ENCODE data around the gene GLI1.
"Not testable (repeated sequence)": the region's sequence is repeated elsewhere in the genome, so short reads cannot be mapped to it uniquely, and the experiment has no call there.

Gene GLI1

GRCh38 chr12:57502311-57502969, 42.9 kb downstream of the GLI1 start:
- not testable (repeated sequence) for DNase-seq

DNA sequence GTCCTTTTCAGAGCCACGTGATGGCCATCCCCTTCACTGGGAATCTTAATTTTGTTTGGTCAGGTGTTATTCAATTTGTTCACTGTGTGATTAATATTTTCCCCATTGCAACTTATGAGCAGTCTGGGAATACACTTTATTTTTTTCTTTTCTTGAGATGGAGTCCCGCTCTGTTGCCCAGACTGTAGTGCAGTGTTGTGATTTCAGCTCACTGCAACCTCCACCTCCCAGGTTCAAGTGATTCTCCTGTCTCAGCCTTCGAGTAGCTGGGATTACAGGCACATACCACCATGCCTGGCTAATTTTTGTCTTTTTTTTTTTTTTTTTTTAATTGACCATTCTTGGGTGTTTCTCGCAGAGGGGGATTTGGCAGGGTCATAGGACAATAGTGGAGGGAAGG, 47.0 kb downstream of the GLI1 start:
- DNase-seq, result not testable (repeated sequence)

- not testable (repeated sequence) for DNase-seq
These were observed 48.2 kb downstream of the GLI1 start for GRCh38 chr12:57507796-57508195.

- DNase-seq, result no peak
These were observed 51.6 kb downstream of the GLI1 start for GRCh38 chr12:57511161-57511560.

DNA sequence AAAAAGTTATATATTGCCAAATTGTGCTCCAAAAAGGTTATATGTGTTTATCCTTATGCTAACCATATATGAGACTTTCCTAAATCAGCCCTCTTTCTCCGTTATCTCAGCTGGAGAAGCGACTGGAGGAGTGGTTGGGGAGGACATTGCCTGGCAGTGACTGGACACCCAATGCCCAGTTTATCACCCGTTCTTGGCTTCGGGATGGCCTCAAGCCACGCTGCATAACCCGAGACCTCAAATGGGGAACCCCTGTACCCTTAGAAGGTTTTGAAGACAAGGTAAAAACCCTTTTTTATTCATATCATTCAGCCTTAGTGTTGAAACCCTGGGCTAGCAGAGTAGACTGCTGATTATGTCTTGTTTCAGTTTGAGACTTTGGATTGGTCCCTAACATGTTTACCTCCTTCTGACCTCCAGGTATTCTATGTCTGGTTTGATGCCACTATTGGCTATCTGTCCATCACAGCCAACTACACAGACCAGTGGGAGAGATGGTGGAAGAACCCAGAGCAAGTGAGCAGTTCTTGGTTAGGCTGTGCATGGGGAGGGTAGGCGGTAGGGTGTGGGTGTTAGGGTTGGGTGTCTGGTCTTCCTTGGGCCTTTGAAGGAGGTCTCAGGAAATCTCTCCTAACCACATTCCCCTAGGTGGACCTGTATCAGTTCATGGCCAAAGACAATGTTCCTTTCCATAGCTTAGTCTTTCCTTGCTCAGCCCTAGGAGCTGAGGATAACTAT, 52.2 kb downstream of the GLI1 start:
- DNase-seq, result no peak

GRCh38 chr12:57512665-57513064, 53.1 kb downstream of the GLI1 start:
- no peak for DNase-seq

GRCh38 chr12:57513266-57513665, 53.7 kb downstream of the GLI1 start:
- no peak for DNase-seq

GRCh38 chr12:57513677-57514076, 54.1 kb downstream of the GLI1 start:
- not testable (repeated sequence) for DNase-seq

GRCh38 chr12:57514246-57514645, 54.7 kb downstream of the GLI1 start:
- DNase-seq, result not testable (repeated sequence)

DNA sequence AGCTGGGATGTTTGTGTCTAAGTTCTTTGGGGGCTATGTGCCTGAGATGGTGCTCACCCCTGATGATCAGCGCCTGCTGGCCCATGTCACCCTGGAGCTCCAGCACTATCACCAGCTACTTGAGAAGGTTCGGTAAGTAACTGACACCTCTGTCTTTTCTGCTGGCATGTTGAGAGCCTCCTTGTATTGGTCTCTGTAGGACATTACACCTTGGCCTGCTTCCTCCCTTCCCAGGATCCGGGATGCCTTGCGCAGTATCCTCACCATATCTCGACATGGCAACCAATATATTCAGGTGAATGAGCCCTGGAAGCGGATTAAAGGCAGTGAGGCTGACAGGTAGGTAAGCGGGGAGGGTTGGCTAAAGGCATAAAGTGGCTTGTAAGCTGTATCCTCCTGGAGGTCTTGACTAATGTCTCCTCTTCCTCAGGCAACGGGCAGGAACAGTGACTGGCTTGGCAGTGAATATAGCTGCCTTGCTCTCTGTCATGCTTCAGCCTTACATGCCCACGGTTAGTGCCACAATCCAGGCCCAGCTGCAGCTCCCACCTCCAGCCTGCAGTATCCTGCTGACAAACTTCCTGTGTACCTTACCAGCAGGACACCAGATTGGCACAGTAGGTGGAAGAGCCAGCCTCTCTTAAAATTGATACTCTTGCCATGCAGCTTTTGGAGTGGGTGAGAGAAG, 55.3 kb downstream of the GLI1 start:
- DNase-seq, result no peak

- no peak for DNase-seq
These were observed 55.9 kb downstream of the GLI1 start for GRCh38 chr12:57515408-57515933.

DNA sequence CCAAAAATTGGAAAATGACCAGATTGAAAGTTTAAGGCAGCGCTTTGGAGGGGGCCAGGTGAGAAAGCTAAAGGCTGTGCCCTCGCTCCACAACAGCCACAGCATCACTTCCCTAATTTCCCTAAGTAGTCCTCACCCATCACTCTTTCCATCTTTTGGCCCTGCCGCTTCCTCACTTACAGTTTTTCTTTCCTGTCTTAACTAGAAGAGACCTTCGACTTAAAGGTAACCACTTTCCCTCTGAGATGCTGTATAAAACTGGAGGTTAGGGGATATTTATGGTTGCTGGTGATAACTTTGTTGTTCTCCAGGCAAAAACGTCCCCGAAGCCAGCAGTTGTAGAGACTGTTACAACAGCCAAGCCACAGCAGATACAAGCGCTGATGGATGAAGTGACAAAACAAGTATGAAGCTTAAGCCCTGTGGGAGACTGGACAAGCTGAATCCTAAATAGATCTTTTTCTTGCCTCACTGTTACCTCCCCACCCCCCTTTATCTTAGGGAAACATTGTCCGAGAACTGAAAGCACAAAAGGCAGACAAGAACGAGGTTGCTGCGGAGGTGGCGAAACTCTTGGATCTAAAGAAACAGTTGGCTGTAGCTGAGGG, 56.5 kb downstream of the GLI1 start:
- no peak for DNase-seq

- DNase-seq, result no peak
These were observed 57.1 kb downstream of the GLI1 start for GRCh38 chr12:57516617-57517153.

- no peak for DNase-seq
These were observed 57.6 kb downstream of the GLI1 start for GRCh38 chr12:57517187-57517586.

GRCh38 chr12:57517718-57518117, 58.1 kb downstream of the GLI1 start:
- not testable (repeated sequence) for DNase-seq

GRCh38 chr12:57518176-57518919, 58.8 kb downstream of the GLI1 start:
- no peak for DNase-seq

- no peak for DNase-seq
These were observed 59.6 kb downstream of the GLI1 start for GRCh38 chr12:57518920-57519795.

DNA sequence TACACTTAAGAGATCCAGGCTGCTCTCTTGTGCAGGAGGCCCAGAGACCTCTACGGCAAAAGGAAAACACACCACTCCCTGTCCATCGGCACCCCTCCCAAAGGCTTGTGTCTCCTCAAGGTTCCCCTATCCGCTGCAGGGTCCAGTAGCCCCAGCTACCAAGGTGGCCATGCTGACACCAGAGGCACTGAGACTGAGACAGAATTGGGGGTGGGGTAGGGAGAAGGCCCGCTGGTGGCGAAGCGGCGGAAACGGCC, 60.1 kb downstream of the GLI1 start:
- no peak for DNase-seq

- DNase-seq, result peak; percentile 98
These were observed 60.7 kb downstream of the GLI1 start, which contains the start of gene DDIT3 for GRCh38 chr12:57520053-57520818. TSS of gene DDIT3 (minus strand) at chr12:57520514. CDS start at chr12:57517406, 3,108 bp downstream.

DNA sequence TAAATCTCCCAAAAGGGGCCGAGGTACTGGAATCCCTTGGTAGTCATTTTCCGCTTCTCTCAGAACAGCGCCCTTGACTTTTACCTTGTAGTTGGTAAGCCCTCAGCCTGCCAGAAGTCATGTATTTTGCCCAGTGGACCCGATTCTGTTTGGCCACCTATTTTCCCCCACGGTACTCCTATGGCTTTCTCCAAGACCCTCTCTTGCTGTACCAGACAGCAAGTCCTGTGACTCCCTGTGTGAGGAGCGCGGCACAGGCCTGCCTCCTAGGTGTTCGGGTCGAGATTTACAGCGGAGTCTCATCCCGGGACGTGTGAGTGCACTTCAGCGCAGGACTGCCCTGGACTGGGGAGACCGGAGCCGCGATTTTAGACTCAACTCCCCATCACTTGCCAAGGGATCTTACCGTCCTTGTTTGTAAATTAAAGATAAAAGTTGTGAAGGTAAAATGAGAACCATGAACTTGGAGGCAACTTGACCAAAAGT, 62.0 kb downstream of the GLI1 start:
- peak; percentile 17 for DNase-seq
